ENCODE measurements around the gene JADE2. TPM values are rescaled to one million over a fixed set of nuclear protein-coding genes. Genes with fewer than 3 reads are reported as not detected.

JADE2 gene
- total RNA-seq, 2 experiments from 2014 or later = 32.3 to 67.0 TPM

DNA sequence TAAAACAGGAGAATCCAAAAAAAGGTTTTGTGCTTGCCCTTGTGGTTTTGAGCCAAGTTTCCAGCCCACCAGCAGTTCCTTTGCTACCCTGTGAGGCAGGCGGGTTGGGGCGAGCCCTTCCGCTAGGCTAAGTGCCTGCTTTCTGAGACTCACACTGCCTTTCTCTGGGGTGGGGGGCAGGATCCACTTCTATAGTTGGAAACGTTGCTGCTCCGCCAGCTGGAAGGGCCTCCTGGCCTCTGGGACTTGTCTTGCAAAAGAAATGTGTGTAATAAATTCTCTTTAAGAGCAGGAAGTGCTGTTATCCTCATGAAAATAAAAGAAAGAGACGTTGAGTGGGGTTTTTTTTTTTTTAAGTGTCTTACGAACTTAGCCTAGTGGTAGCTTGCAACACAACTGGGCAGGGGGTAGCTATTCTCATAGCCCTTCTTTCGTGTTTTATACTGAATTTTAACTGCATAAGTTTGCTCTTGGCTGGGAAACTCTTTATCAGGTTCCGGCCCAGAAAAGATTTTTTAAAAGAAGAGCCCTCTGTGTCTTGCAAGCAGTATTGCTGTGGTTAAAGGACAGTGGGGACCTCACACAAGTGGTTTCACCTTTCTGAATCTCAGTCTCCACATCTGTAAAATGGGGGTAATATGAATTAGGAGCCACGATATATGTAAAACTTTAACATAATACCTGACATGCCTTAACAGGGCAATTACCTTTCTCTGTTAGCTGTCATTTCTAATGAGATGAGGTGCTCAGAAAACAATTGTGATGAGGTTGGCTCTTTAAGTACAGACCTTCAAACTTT is 19.8 kb downstream of the JADE2 start:
- BruUV-seq (replicated peaks) = no TSS peak
- peak overlapping the region; percentile 82 for H3K4me2 ChIP-seq (ENCODE audit: low read length)
- peak; percentile 81 for DNase-seq (ENCODE audit: low spot score)
- ChIA-PET CTCF (ENCODE audit: unreplicated experiment) (interaction anchor here (0.5 to 2.0 kb wide), 3 partner anchors 17 to 164 kb away, joined by 3 to 10 read pairs (median 4); no protein-coding TSS in a partner anchor), POLR2A (interaction anchor here (0.5 to 5.0 kb wide), 12 partner anchors 9 to 176 kb away, joined by 3 to 55 read pairs (median 4); partner anchors contain the start of genes CDKN2AIPNL and JADE2)
- H3K79me2 ChIP-seq (ENCODE audit: insufficient read depth, low read depth, low read length) = peaks cover 43% of the 10 kb centered on the region; the same call in 1 of the 2 replicates
- H3K9me3 ChIP-seq (ENCODE audit: low read length) = no peaks in the 10 kb centered on the region
- peak overlapping the region; percentile 26; the same call in 1 of the 2 replicates for H2AFZ ChIP-seq (ENCODE audit: low read length)
- H3K9me2 ChIP-seq (ENCODE audit: insufficient read depth, low read length) = no peaks in the 10 kb centered on the region
- H3K4me3 ChIP-seq (ENCODE audit: low read depth, low read length, poor library complexity, severe bottlenecking) = peak overlapping the region; percentile 64
- H3K36me3 ChIP-seq (ENCODE audit: insufficient read depth, low read length) = peaks cover 64% of the 10 kb centered on the region
- peaks cover 99% of the 10 kb centered on the region for H3K4me1 ChIP-seq (ENCODE audit: insufficient read depth, low read length, poor library complexity, severe bottlenecking)
- intact Hi-C loops (cut with micrococcal nuclease; ENCODE audit: unreplicated experiment) = loop anchor here (10.0 kb wide), 1 partner anchor 500 kb away; no protein-coding TSS in a partner anchor
- H3K27ac ChIP-seq (ENCODE audit: low read depth, low read length, poor library complexity, severe bottlenecking) = peak overlapping the region; percentile 96
- H4K20me1 ChIP-seq (ENCODE audit: insufficient read depth, low read length) = no peaks in the 10 kb centered on the region
- no peak for TF ChIP-seq EZH2phosphoT487 (IDR thresholded peaks at IDR 0.05; ENCODE audit: borderline replicate concordance, low read depth, low read length)
- TF ChIP-seq, protein P1, sequence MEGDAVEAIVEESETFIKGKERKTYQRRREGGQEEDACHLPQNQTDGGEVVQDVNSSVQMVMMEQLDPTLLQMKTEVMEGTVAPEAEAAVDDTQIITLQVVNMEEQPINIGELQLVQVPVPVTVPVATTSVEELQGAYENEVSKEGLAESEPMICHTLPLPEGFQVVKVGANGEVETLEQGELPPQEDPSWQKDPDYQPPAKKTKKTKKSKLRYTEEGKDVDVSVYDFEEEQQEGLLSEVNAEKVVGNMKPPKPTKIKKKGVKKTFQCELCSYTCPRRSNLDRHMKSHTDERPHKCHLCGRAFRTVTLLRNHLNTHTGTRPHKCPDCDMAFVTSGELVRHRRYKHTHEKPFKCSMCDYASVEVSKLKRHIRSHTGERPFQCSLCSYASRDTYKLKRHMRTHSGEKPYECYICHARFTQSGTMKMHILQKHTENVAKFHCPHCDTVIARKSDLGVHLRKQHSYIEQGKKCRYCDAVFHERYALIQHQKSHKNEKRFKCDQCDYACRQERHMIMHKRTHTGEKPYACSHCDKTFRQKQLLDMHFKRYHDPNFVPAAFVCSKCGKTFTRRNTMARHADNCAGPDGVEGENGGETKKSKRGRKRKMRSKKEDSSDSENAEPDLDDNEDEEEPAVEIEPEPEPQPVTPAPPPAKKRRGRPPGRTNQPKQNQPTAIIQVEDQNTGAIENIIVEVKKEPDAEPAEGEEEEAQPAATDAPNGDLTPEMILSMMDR (conservative IDR thresholded peaks at IDR 0.05; ENCODE audit: low read length) = peak; percentile 34; the same call in 1 of the 2 replicates

DNA sequence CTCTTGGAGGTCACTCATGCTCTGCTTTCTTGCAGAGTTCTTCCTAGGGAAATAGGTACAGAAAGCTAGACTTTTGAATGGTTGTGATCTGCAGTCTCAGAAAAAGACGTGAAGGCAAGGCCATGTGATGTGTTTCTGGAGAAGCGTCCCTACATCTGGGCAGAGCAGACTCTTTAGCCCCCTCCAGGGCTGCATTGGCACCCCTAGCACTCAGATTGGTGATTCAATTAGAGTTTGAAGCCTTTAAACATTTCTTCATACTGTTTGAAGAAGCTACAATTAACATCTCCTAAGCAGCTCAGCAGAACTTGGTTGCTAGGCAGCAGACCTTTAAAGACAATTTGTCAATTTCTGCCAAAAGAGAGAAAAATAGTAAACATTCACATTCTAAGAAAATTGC is 21.6 kb downstream of the JADE2 start:
- no TSS peak for BruUV-seq (replicated peaks)
- POLR2A ChIA-PET = interaction anchor here (0.6 to 5.0 kb wide), 7 partner anchors 9 to 1642 kb away, joined by 3 to 55 read pairs (median 4); partner anchors contain the start of gene JADE2
- H3K4me2 ChIP-seq (ENCODE audit: low read length) = peak overlapping the region; percentile 39

More for the DNA sequence above, 21.6 kb downstream of the JADE2 start:
- Histone ChIP-seq H3K4me3 (ENCODE audit: low read depth, low read length, poor library complexity, severe bottlenecking) (no peak overlapping the region), H3K9me3 (ENCODE audit: low read length) (no peaks in the 10 kb centered on the region), H4K20me1 (ENCODE audit: insufficient read depth, low read length) (no peaks in the 10 kb centered on the region), H3K27ac (ENCODE audit: low read depth, low read length, poor library complexity, severe bottlenecking) (peak overlapping the region; percentile 45), H3K79me2 (ENCODE audit: insufficient read depth, low read depth, low read length) (peaks cover 52% of the 10 kb centered on the region; the same call in 1 of the 2 replicates), H3K9me2 (ENCODE audit: insufficient read depth, low read length) (no peaks in the 10 kb centered on the region), H3K4me1 (ENCODE audit: insufficient read depth, low read length, poor library complexity, severe bottlenecking) (peaks cover 95% of the 10 kb centered on the region), H3K36me3 (ENCODE audit: insufficient read depth, low read length) (peaks cover 58% of the 10 kb centered on the region), H2AFZ (ENCODE audit: low read length) (no peak overlapping the region)
- no peak for DNase-seq (ENCODE audit: low spot score)
- CTCF ChIA-PET (ENCODE audit: unreplicated experiment) = no interaction called here
- intact Hi-C loops (cut with micrococcal nuclease; ENCODE audit: unreplicated experiment) = loop anchor here (10.0 kb wide), 1 partner anchor 498 kb away; no protein-coding TSS in a partner anchor
- no peak for TF ChIP-seq EZH2phosphoT487 (IDR thresholded peaks at IDR 0.05; ENCODE audit: borderline replicate concordance, low read depth, low read length)
- TF ChIP-seq, protein P1 (conservative IDR thresholded peaks at IDR 0.05; ENCODE audit: low read length) = no peak

Measured in OCI-LY7 (cell line).